ENCODE measurements around the gene TMEM181.
"Not testable (repeated sequence)": the region's sequence is repeated elsewhere in the genome, so short reads cannot be mapped to it uniquely, and the experiment has no call there.

Gene TMEM181, protein sequence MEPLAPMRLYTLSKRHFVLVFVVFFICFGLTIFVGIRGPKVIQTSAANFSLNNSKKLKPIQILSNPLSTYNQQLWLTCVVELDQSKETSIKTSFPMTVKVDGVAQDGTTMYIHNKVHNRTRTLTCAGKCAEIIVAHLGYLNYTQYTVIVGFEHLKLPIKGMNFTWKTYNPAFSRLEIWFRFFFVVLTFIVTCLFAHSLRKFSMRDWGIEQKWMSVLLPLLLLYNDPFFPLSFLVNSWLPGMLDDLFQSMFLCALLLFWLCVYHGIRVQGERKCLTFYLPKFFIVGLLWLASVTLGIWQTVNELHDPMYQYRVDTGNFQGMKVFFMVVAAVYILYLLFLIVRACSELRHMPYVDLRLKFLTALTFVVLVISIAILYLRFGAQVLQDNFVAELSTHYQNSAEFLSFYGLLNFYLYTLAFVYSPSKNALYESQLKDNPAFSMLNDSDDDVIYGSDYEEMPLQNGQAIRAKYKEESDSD

DNA sequence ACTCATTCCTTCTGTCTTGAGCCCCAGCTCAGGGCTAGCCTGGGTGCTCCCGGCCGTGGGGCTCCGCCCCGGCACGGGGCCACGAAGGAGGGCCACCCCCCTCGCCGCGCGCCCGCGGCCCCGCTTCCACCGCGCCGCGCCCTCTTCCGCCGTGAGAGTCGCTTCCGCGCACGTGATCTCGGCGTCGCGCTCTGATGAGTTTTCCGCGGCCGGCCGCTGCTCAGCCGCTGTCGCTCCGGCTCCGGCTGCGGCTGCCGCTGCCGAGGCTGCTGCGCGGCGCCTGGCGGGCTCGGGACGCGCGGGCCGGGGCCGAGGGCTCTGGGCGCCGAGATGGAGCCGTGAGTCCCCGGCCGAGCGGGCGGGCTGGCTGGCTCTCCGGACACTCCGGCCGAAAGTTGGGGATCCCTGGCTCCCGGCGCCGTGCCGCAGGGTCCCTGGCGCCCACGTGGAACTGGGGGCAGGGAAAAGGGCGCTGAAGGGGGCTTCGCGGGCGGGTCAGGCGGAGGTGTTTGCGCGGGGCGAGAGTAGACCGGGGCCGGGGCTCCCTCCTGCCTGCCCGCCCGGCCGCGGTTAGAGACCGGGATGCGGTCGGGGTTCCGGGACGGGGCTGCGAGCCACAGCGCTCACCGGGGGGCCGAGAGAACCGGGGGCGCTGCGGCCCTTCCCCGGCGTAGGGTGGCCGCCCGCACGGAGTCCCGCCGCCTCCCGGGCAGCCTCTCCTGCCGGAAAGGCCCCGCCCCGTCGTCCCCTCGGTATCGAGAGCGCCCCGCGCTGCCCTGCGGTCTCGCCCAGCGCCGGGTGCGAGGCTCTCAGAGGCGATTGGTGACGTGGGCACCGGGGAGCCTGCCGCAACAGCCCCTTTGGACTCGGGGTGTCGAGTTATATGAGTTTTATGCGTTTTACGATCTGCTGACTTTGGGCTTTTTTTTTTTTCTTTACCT is at the start of gene TMEM181:
Gene TMEM181, plus strand, starts transcription at position 197 of the 941 bp plus-strand sequence. Its CDS starts 134 bp downstream, at position 331.
- Mint-ChIP-seq H3K4me1 (peaks cover 39% of the 10 kb centered on the region), H3K27ac (ENCODE audit: low read depth) (peak within 1 kb of the TSS; percentile 94), H3K9me3 (no peaks in the 10 kb centered on the region), H3K36me3 (ENCODE audit: insufficient read depth) (peaks cover 10% of the 10 kb centered on the region), H3K27me3 (no peaks in the 10 kb centered on the region), H3K4me3 (peak within 1 kb of the TSS; percentile 93)
- DNase-seq (ENCODE audit: low spot score in 2 of 2) (peak; percentile 73 to 75), ATAC-seq (replicated peaks; ENCODE audit: extremely low read depth, poor library complexity, severe bottlenecking) (peak; percentile 79)

DNA sequence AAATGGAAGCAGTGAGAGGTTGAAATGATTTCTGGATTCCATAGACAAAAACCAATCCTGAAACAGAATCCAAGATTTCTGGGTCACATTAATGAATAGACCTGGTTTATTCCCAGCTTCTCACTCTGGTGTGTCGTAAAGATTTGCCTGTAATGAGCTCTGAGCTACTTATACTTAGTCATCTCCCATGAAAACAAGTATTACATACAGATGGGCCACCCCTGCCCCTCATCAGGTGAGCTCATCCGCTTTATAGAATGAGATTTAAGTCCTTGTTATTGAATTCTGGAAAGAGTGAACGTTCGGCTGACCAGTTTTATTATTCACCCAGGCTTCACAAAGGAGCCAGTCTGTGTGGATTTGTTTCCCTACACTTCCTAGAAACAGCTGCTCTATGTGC is 47.1 kb upstream of the TMEM181 start:
- no peak overlapping the region for H3K4me3 Mint-ChIP-seq
- no peak overlapping the region for H3K27ac Mint-ChIP-seq (ENCODE audit: low read depth)

DNA sequence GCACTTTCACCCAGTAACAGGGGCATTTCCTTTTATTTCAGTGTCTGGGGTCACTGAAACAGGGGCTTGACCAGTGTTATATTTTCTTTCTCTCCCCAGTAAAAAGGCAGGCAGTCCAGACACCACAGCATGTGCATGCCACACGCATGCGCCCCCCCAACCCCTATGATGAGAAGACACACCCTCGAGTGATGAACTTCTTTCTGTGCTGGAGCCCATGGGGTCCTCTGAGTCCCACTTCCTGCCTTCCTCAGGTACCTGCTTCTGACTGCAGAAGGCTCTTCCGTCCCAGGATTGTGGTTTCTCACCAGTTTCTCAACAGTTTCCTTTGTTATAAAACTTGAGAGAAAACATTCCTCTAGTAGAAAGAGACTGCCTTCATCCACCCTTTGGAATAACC is 45.7 kb upstream of the TMEM181 start:
- ATAC-seq (replicated peaks; ENCODE audit: extremely low read depth, poor library complexity, severe bottlenecking) (no peak), DNase-seq (ENCODE audit: low spot score in 2 of 2) (no peak)
- Mint-ChIP-seq H3K4me3 (no peak overlapping the region), H3K27ac (ENCODE audit: low read depth) (no peak overlapping the region), H3K4me1 (peaks cover 37% of the 10 kb centered on the region), H3K27me3 (peaks cover 9% of the 10 kb centered on the region), H3K9me3 (no peaks in the 10 kb centered on the region), H3K36me3 (ENCODE audit: insufficient read depth) (peaks cover 2% of the 10 kb centered on the region)

More for the DNA sequence above, 47.1 kb upstream of the TMEM181 start:
- H3K4me1 Mint-ChIP-seq: peaks cover 28% of the 10 kb centered on the region
- H3K36me3 Mint-ChIP-seq (ENCODE audit: insufficient read depth): peaks cover 2% of the 10 kb centered on the region
- H3K27me3 Mint-ChIP-seq: peaks cover 9% of the 10 kb centered on the region
- H3K9me3 Mint-ChIP-seq: no peaks in the 10 kb centered on the region
- DNase-seq (ENCODE audit: low spot score in 2 of 2) (no peak), ATAC-seq (replicated peaks; ENCODE audit: extremely low read depth, poor library complexity, severe bottlenecking) (no peak)

DNA sequence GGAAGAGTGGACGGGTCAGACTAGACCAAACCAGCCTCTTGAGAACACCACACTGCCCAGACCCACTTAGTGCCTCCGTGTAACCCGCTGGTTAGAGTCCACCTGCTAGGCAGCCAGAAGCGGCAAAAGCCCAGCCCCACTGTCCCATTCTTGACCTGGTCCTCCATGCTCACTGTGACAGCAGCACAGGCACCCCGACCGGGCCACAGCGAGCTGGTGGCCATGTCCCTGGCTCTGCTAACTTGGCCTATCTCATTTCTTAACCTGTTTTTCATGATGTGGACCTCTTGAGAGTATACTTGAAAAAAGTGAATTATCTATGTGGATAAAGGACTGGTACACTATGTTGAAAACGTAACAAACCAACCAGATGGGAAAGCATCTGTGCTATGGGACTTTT is 44.9 kb upstream of the TMEM181 start:
- ATAC-seq (replicated peaks; ENCODE audit: extremely low read depth, poor library complexity, severe bottlenecking): no peak
- H3K27ac Mint-ChIP-seq (ENCODE audit: low read depth): no peak overlapping the region

DNA sequence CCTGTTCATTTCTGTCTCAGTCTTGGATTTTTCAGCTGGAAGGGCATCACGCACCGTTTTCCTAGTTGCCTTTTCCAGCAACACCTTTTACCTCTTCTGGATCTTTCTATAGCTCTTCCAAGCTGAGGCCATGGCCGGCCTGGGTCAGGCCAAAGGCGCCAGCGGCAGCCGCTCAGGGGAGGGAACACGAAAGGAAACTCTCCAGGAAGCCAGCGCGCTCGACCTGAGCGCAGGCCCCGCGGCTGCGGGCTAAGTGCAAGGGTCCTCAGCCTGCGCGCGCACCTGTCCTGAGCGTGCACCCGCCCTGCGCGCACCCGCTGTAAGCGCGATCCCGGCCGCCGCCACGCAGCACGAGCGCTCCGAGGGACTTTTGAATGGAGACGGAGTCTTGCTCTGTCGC is 43.8 kb upstream of the TMEM181 start:
- Mint-ChIP-seq H3K27ac (ENCODE audit: low read depth) (no peak overlapping the region), H3K9me3 (no peaks in the 10 kb centered on the region), H3K4me3 (no peak overlapping the region), H3K4me1 (peaks cover 37% of the 10 kb centered on the region), H3K27me3 (peaks cover 9% of the 10 kb centered on the region), H3K36me3 (ENCODE audit: insufficient read depth) (no peaks in the 10 kb centered on the region)
- DNase-seq (ENCODE audit: low spot score in 2 of 2) (no peak), ATAC-seq (replicated peaks; ENCODE audit: extremely low read depth, poor library complexity, severe bottlenecking) (no peak)

More for the DNA sequence above, 44.9 kb upstream of the TMEM181 start:
- Mint-ChIP-seq H3K4me3 (no peak overlapping the region), H3K4me1 (peaks cover 37% of the 10 kb centered on the region), H3K9me3 (no peaks in the 10 kb centered on the region), H3K27me3 (peaks cover 9% of the 10 kb centered on the region), H3K36me3 (ENCODE audit: insufficient read depth) (peaks cover 2% of the 10 kb centered on the region)
- DNase-seq (ENCODE audit: low spot score in 2 of 2): no peak

DNA sequence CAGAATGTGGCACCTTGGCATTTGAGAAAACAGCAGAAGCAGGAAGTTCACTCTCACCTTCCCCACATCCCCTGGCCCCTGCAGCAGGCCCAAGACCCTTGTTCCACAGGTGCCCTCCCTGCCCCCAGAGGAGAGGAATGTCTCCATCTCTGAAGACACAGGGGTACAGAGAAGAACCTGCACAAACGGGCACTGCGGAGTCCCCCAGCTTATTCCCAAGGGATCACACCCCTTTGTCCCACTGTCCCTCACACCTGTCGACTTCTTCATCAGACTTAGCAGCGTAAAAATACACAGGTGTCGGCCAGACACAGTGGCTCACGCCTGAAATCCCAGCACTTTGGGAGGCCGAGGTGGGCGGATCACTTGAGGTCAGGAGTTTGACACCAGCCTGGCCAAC is 42.9 kb upstream of the TMEM181 start:
- Mint-ChIP-seq H3K27me3 (peaks cover 9% of the 10 kb centered on the region), H3K9me3 (no peaks in the 10 kb centered on the region), H3K27ac (ENCODE audit: low read depth) (no peak overlapping the region), H3K4me1 (peaks cover 37% of the 10 kb centered on the region), H3K4me3 (no peak overlapping the region), H3K36me3 (ENCODE audit: insufficient read depth) (no peaks in the 10 kb centered on the region)
- DNase-seq (ENCODE audit: low spot score in 2 of 2) (no peak), ATAC-seq (replicated peaks; ENCODE audit: extremely low read depth, poor library complexity, severe bottlenecking) (no peak)

DNA sequence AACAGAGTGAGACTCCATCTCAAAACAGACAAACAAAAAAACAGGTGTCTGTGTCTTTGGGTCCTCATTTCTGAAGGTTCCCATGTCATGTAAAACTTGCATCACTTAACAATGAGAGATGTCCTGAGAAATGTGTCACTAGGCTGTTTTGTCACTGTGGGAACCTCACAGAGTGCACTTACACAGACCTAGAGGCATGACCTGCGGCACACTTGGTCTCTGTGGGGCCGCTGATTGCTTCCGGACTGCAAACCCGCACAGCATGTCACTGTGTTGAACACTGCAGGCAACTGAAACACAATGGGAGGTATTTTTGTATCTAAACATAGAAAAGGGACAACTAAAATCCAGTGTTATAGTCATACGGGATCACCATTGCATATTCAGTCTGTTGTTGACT is 42.3 kb upstream of the TMEM181 start:
- DNase-seq (ENCODE audit: low spot score in 2 of 2) (no peak), ATAC-seq (replicated peaks; ENCODE audit: extremely low read depth, poor library complexity, severe bottlenecking) (no peak)
- Mint-ChIP-seq H3K27me3 (peaks cover 9% of the 10 kb centered on the region), H3K4me3 (peak overlapping the region; percentile 78), H3K4me1 (peaks cover 37% of the 10 kb centered on the region), H3K9me3 (no peaks in the 10 kb centered on the region), H3K36me3 (ENCODE audit: insufficient read depth) (no peaks in the 10 kb centered on the region), H3K27ac (ENCODE audit: low read depth) (no peak overlapping the region)

DNA sequence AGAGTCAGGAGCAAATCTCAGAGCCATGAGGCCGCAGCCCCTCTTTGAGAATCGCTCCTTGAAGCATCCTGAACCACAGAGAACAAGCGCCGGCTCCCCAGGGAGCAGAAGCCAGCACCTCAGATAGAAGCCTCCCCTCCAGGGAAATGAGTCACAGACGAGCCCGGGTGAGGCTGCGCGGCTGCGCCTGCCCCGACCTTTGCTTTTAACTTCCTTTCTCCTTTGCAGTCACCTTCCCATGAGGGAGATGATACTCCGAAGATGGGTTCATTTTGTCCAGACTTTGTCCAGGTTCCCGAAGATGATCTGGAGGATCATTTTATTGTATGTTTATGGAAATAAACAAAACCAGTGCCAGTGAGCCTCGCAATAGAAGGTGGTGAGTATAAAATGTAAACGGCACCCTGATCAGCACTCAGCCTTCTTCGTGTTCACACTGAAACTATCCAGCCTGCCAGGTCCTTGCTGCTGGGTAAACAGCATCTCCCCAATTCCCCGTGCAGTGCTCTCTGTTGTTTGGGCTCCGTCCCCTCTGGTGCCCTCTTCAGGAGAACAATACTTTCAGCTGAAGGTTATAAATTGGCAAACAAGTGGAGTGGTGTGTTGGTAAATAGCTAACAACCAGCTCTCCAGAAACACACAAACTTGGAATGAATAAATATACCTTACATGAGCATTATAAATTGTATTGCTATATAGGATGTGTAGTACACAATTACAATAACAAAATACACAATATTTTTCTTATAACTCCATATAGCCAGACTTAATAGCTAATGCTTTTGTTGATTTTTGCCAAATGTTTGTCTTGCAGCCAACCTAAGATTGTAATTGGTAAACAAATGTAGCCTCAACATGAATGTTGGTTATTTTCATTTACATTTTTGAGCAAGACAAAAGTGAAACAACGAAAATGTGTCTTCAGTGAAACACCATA is 41.4 kb upstream of the TMEM181 start:
- Mint-ChIP-seq H3K27me3 (peaks cover 14% of the 10 kb centered on the region), H3K4me1 (peaks cover 37% of the 10 kb centered on the region), H3K27ac (ENCODE audit: low read depth) (peak overlapping the region; percentile 77), H3K9me3 (no peaks in the 10 kb centered on the region), H3K36me3 (ENCODE audit: insufficient read depth) (no peaks in the 10 kb centered on the region), H3K4me3 (peak overlapping the region; percentile 78)
- DNase-seq (ENCODE audit: low spot score in 2 of 2) (peak in 1 of 2 donors; percentile 32), ATAC-seq (replicated peaks; ENCODE audit: extremely low read depth, poor library complexity, severe bottlenecking) (peak; percentile 83)

DNA sequence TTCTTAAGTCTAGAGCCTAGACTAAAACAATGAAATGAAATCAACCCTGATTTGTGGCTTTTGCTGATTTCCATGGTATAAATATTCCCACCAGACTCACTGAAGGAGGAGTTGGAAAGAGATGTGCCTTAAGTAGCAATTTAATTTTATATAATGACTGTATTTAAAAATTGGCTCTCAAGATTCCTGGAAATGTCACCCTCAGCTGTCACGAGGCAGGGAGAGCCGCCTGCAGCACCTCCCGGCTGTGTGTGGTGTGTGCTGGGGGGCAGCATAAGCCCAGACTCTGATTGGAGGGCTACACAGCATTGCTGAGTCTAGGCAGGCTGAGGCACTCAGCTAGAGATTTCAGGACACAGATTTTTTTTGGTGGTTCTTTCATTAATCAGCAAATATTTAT is 40.6 kb upstream of the TMEM181 start:
- Mint-ChIP-seq H3K27ac (ENCODE audit: low read depth) (no peak overlapping the region), H3K36me3 (ENCODE audit: insufficient read depth) (no peaks in the 10 kb centered on the region), H3K27me3 (peaks cover 23% of the 10 kb centered on the region), H3K4me3 (no peak overlapping the region), H3K9me3 (no peaks in the 10 kb centered on the region), H3K4me1 (peaks cover 30% of the 10 kb centered on the region)
- DNase-seq (ENCODE audit: low spot score in 2 of 2) (no peak), ATAC-seq (replicated peaks; ENCODE audit: extremely low read depth, poor library complexity, severe bottlenecking) (no peak)

DNA sequence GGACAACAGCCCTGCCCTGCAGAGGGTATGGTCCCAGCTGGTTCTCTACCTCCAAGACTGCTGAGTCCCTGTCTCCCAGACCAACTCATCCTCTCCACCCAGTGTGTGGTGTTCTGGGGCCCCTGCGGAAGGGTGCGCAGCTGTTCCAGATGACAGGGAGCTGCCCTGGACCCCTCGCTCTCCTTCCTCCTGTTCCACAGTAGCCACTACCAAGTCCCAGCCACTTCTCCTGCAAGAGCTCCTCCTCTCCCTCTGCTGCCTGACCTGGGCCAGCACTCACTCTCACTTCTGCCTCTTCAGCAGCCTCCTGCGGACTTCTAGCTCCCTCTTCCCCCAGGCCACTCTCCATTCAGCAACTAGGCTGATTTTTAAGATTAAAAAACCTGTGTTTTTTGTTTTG is 40.1 kb upstream of the TMEM181 start:
- Mint-ChIP-seq H3K4me1 (peaks cover 25% of the 10 kb centered on the region), H3K36me3 (ENCODE audit: insufficient read depth) (no peaks in the 10 kb centered on the region), H3K4me3 (no peak overlapping the region), H3K27me3 (peaks cover 27% of the 10 kb centered on the region), H3K27ac (ENCODE audit: low read depth) (peak overlapping the region; percentile 12), H3K9me3 (no peaks in the 10 kb centered on the region)
- ATAC-seq (replicated peaks; ENCODE audit: extremely low read depth, poor library complexity, severe bottlenecking) (no peak), DNase-seq (ENCODE audit: low spot score in 2 of 2) (no peak)

DNA sequence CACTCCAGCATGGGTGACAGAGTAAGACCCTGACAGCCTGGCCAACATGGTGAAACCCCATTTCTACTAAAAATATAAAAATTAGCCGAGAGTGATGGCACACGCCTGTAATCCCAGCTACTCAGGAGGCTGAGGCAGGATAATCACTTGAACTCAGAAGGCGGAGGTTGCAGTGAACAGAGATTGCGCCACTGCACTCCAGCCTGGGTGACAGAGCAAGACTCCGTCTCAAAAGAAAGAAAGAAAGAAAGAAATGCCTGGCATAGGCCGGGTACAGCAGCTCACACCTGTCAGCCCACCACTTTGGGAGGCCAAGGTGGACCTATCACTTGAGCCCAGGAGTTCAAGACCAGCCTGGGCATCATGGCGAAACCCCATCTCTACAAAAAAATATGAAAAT is 38.9 kb upstream of the TMEM181 start:
- not testable (repeated sequence) for H3K4me3 Mint-ChIP-seq; H3K9me3 Mint-ChIP-seq; H3K36me3 Mint-ChIP-seq (ENCODE audit: insufficient read depth); DNase-seq (ENCODE audit: low spot score in 2 of 2); ATAC-seq (replicated peaks; ENCODE audit: extremely low read depth, poor library complexity, severe bottlenecking); H3K27ac Mint-ChIP-seq (ENCODE audit: low read depth)
- peaks cover 13% of the 10 kb centered on the region for H3K4me1 Mint-ChIP-seq
- H3K27me3 Mint-ChIP-seq: peaks cover 34% of the 10 kb centered on the region

DNA sequence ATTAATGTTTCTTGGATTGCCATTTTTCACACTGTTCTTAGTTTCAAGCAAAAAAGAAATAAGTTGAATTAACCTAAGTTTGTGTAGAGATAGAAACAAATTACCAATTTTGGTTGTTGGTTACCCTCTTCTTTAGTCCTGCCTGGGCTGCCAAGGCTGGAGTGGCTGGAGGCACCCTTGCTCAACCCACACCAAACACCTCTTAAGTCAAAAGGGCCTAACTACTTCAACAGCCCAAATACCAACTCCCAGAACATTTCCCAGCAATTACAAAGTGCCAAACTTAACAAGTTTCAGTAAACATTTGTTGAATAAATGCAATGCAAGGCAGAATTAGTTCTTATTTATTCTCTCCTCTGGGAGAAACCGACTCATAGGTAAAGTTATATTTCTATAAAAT is 38.1 kb upstream of the TMEM181 start:
- ATAC-seq (replicated peaks; ENCODE audit: extremely low read depth, poor library complexity, severe bottlenecking) (no peak), DNase-seq (ENCODE audit: low spot score in 2 of 2) (no peak)
- no peaks in the 10 kb centered on the region for H3K36me3 Mint-ChIP-seq (ENCODE audit: insufficient read depth)
- H3K4me1 Mint-ChIP-seq: peaks cover 9% of the 10 kb centered on the region
- H3K9me3 Mint-ChIP-seq: no peaks in the 10 kb centered on the region
- H3K4me3 Mint-ChIP-seq: no peak overlapping the region
- H3K27me3 Mint-ChIP-seq: peaks cover 38% of the 10 kb centered on the region
- no peak overlapping the region for H3K27ac Mint-ChIP-seq (ENCODE audit: low read depth)

Measured in central memory CD8-positive, alpha-beta T cell (primary cell).